Subcutaneous abdominal adipose tissue (tissue), 5 donors: ENCODE data around the gene TLX2.

Experiments
- H3K27ac ChIP-seq: one replicate; pipeline ENCODE4 v1.7.0; 2013; ENCODE audit warnings: low read depth, mild to moderate bottlenecking, inconsistent platforms, low read length, moderate library complexity
- H3K27me3 ChIP-seq, 5 donors: one replicate each; pipeline ENCODE4 v1.7.0; 2013; ENCODE audit warnings: low read length in 5 of 5, inconsistent platforms in 1 of 5; ENCODE audit not compliant: control insufficient read depth in 5 of 5, insufficient read depth in 4 of 5
- H3K36me3 ChIP-seq, 5 donors: one replicate each; pipeline ENCODE4 v1.7.0; 2013; ENCODE audit warnings: low read length in 5 of 5; ENCODE audit not compliant: control insufficient read depth in 5 of 5, insufficient read depth in 5 of 5
- H3K4me1 ChIP-seq, 5 donors: one replicate each; pipeline ENCODE4 v1.7.0; 2013; ENCODE audit warnings: low read length in 5 of 5, mild to moderate bottlenecking in 3 of 5, moderate library complexity in 1 of 5; ENCODE audit not compliant: control insufficient read depth in 5 of 5, insufficient read depth in 5 of 5
- H3K4me3 ChIP-seq, 5 donors: one replicate each; pipeline ENCODE4 v1.7.0; 2013; ENCODE audit warnings: low read length in 5 of 5, low read depth in 1 of 5
- H3K9ac ChIP-seq, 5 donors: one replicate each; pipeline ENCODE4 v1.7.0; 2013; ENCODE audit warnings: low read length in 5 of 5, mild to moderate bottlenecking in 4 of 5, moderate library complexity in 3 of 5
- H3K9me3 ChIP-seq, 5 donors: one replicate each; pipeline ENCODE4 v1.7.0; 2013; ENCODE audit warnings: low read length in 5 of 5; ENCODE audit not compliant: control insufficient read depth in 5 of 5
- donor health status: healthy.
- donor health status: healthy.
- donor health status: healthy.
- donor health status: healthy.
- donor health status: healthy.

The TLX2 gene

DNA sequence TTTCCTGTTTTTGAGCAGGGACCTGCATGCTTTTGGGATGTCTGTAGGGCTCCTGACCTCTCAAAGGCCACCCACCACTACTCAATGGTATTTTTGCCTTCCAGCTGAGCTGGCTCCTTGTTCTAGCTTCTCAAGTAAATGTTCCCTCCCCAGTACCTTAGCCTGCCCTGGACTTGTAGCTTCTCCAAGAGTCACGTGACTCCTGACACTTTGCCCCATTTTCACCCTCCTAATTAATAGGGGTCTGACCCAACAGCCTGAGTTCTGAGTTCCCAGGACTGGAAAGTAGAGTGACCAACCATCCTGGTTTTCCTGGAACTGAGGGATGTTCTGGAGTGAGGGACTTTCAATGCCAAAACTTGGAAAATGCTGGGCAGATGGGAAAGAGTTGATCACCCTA, 18.8 kb upstream of the TLX2 start:
- Histone ChIP-seq H3K4me1 (peaks cover 0 to 28% (median 22%) of the 10 kb centered on the region in 5 donors), H3K9me3 (no peaks in the 10 kb centered on the region), H3K36me3 (peaks cover 5 to 42% (median 41%) of the 10 kb centered on the region in 5 donors), H3K4me3 (no peak overlapping the region), H3K9ac (no peak overlapping the region), H3K27me3 (peaks cover 30 to 34% (median 34%) of the 10 kb centered on the region in 5 donors), H3K27ac (no peak overlapping the region)

DNA sequence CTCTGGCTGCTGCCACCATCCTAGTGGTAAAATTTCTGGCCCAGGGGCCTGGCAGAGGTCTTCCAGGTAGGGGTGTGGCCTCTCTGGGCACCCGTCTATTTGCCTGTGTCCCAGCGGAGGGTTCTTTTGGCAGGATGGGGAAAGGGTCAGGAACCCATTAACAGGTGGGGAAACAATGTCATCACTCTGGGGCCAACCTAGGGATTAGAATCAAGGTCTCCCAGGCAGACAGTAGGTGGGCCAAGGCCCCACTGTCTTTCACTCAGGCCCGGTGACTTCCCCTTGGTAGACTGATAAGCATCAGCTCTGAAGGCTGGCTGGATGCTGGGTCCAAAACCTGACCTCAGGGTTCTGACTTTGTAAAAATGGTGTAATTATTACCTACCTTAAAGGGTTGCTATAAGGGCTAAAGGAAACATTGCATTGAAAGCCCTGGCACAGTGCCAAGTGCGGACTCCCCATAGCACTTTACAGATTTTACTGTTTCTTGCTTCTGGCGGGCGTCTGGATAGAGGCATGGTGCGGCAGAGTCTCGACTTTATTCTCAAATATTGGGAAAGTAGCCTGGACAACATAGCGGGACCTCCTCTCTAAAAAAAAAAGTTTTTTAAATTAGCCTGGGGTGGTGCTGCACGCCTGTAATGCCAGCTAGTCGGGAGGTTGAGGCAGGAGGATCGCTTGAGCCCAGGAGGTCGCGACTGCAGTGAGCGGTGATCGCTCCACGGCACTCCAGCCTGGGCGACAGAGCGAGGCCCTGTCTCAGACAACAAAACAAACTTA, 17.1 kb upstream of the TLX2 start:
- peaks cover 31 to 46% (median 39%) of the 10 kb centered on the region in 5 donors for H3K27me3 ChIP-seq

DNA sequence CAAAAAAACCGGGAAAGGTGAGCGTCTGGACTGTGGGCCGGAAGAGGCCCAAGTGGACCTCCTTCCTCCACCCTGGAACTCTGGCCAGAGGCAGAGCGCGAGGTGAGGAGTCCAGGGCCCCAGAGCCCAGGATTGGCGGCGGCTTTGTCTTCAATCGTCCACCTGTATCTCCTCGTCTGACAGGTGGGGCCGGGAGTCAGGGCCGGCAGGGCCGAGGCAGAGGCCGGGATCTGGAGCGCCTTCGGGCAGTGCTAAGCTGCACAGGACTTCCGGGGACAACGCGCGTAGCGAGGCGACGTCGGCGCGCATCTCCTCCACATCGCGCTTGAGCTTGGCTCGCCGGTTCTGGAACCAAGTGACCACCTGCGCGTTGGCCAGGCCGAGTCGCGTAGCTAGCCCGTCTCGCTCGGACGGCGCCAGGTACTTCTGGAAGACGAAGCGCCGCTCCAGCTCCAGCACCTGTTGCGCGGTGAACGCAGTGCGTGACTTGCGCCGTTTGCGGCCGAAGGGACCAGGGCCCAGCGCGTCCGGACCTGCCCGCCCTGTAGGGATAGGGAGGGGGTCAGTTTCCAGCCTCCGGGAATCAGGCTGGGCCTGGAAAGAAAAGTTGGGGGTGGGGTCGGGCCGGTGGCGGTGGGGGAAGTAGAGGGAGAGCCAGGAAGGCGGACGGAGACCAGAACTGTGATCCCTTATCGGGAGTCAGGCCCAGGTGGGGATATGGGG, 16.3 kb upstream of the TLX2 start:
- peaks cover 5 to 17% (median 16%) of the 10 kb centered on the region in 5 donors for H3K36me3 ChIP-seq
- peak overlapping the region in 1 of 5 donors; percentile 11 for H3K9ac ChIP-seq
- H3K27ac ChIP-seq = no peak overlapping the region
- peaks cover 0 to 40% (median 35%) of the 10 kb centered on the region in 5 donors for H3K4me1 ChIP-seq
- H3K4me3 ChIP-seq = peak overlapping the region in 3 of 5 donors; percentile 50 to 56 (median 52)
- H3K27me3 ChIP-seq = peaks cover 31 to 52% (median 39%) of the 10 kb centered on the region in 5 donors
- no peaks in the 10 kb centered on the region for H3K9me3 ChIP-seq

More for the DNA sequence above, 17.1 kb upstream of the TLX2 start:
- Histone ChIP-seq H3K4me1 (peaks cover 0 to 33% (median 28%) of the 10 kb centered on the region in 5 donors), H3K9me3 (no peaks in the 10 kb centered on the region), H3K27ac (no peak overlapping the region), H3K4me3 (peak overlapping the region in 2 of 5 donors; percentile 52 to 56), H3K36me3 (peaks cover 5 to 25% (median 23%) of the 10 kb centered on the region in 5 donors), H3K9ac (no peak overlapping the region)

DNA sequence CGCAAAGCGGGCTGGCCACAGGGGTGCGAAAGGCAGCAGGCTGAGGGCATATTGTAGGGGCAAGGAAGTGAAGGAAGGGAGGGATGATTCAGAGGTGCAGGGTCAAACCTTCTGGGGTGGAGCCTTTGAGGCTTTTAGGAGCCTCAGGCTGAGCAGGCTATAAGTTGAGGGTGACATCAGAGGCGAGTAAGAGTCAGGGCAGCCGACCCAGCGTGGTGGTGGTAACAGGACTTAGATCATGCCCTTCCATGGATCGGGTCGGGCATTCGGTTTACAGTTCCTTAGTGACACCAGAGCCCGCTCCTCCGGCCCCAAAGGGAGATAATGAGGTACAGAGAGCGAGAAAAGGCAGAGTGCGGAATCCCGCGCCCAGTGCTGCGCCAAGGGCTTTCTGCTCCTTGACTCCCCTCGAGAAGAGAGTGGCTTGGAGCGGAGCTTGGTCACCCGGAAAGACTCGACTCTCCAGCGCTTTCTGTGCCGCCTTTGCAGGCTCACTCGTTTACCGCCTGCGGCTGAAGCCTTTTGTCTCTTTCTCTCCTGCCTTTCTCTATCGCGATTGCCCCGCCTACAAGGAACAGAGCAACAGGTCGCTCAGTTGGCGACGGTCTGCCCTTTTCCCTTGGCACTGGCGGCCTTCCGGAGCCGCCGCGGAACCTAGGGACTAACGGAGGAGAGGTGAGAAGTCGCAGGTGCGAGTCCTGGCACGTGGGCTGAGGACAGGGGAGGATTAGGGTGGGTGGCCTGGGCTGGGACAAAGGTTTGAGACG, 15.6 kb upstream of the TLX2 start:
- no peaks in the 10 kb centered on the region for H3K9me3 ChIP-seq
- peak overlapping the region in 1 of 5 donors; percentile 28 for H3K9ac ChIP-seq
- H3K4me3 ChIP-seq = peak overlapping the region; percentile 36 to 59 (median 52)
- H3K4me1 ChIP-seq = peaks cover under 1 to 48% (median 42%) of the 10 kb centered on the region in 5 donors
- peaks cover 31 to 52% (median 39%) of the 10 kb centered on the region in 5 donors for H3K27me3 ChIP-seq
- H3K36me3 ChIP-seq = peaks cover 5 to 10% (median 8%) of the 10 kb centered on the region in 5 donors
- no peak overlapping the region for H3K27ac ChIP-seq

DNA sequence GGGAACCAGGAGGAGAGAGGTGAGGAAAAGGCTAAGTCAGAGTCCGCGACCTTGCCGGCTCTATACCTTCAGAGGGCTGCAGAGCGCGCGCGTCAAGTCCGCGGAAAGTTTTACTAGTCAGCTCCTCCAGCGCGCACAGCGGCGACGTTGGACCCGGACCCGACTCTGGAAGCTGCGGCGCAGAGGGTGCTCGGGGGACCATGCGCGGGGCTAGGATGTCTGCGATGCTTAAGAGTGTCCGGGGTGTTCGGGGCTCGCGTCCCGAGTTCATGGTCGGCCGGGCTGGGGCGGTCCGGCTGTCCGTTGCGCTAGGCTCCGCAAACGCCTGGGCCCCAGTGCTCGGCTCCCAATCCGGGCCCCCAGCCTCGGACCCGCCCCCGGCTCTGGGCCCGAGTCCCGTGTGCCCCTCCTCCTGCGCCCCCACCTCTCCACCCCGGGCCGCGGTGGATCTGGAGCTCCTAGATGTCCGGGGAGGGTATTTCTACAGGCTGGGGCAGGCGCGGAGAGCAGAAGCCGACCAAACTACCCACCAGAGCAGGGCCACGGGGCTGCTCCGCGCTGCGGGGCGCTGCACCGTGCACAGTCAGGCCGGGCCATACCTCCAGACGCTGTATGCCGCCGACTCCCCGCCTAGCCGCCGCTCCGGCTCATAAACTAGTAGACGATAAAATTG, 14.8 kb upstream of the TLX2 start, which contains the start of gene LBX2:
LBX2 (minus strand) TSS at position 337 of the 673 bp plus-strand sequence; CDS start at position 271, 66 bp downstream.
- peaks cover 31 to 52% (median 39%) of the 10 kb centered on the region in 5 donors for H3K27me3 ChIP-seq
- no peak within 1 kb of the TSS for H3K27ac ChIP-seq
- peak within 1 kb of the TSS; percentile 36 to 59 (median 52) for H3K4me3 ChIP-seq
- no peaks in the 10 kb centered on the region for H3K9me3 ChIP-seq
- peaks cover 1 to 55% (median 49%) of the 10 kb centered on the region in 5 donors for H3K4me1 ChIP-seq
- peaks cover under 1 to 2% (median 1%) of the 10 kb centered on the region in 5 donors for H3K36me3 ChIP-seq
- peak within 1 kb of the TSS in 1 of 5 donors; percentile 28 for H3K9ac ChIP-seq

DNA sequence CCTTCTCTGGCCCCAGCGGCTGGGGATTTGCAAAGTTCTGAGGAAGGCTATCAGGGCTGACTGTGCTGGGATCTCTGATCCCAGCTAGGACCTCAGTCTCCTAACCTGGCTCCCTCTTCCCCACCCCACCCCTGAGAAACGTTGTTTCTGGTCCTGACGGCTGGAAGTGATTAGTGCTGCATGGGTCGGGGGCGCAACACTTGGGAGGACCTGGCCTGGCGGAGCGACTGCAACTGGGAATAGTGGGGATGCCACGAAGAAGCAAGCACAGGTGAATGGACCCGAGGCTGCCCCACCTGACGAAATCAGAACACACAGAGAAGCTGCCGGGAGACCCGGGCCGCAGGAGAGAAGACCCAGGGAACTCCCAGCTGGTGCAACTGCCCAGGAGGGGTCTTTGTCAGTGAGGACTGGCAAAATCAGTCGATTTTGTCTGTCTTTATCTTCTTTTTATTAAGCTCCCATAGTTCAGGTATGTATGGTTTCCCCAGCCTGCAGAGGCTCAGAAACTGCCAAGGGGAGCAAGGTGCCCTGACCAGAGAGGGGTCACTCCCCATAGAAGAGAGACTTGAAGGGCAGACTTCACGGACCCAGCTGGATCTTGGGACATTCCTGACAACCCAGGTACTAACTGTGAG, 14.2 kb upstream of the TLX2 start:
- Histone ChIP-seq H3K36me3 (peaks cover 0 to 5% (median 2%) of the 10 kb centered on the region in 5 donors), H3K4me1 (peaks cover 1 to 60% (median 55%) of the 10 kb centered on the region in 5 donors), H3K27ac (no peak overlapping the region), H3K9me3 (no peaks in the 10 kb centered on the region), H3K27me3 (peaks cover 31 to 52% (median 39%) of the 10 kb centered on the region in 5 donors), H3K4me3 (no peak overlapping the region), H3K9ac (no peak overlapping the region)

DNA sequence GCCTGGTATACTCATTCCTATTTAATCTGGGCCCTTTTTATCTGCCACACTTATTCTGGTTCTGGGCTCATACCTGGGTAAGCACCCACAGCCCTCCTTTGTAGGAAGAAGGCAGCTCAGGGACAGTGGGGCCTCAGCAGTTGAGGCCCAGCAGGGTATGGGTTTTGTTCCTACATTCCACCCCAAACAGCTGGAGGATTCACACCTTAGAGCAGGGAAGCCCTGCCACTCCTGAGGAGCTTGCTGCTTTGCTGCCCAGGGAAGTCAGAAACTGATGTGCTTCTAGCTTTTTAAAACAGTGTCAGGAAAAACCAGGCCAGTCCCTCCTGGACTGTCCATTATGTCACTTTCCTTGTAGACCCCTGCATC, 13.7 kb upstream of the TLX2 start:
- Histone ChIP-seq H3K9ac (no peak overlapping the region), H3K27me3 (peaks cover 31 to 52% (median 39%) of the 10 kb centered on the region in 5 donors), H3K4me3 (no peak overlapping the region), H3K4me1 (peaks cover 1 to 65% (median 60%) of the 10 kb centered on the region in 5 donors), H3K36me3 (peaks cover 0 to 10% (median 7%) of the 10 kb centered on the region in 5 donors), H3K9me3 (no peaks in the 10 kb centered on the region), H3K27ac (no peak overlapping the region)

DNA sequence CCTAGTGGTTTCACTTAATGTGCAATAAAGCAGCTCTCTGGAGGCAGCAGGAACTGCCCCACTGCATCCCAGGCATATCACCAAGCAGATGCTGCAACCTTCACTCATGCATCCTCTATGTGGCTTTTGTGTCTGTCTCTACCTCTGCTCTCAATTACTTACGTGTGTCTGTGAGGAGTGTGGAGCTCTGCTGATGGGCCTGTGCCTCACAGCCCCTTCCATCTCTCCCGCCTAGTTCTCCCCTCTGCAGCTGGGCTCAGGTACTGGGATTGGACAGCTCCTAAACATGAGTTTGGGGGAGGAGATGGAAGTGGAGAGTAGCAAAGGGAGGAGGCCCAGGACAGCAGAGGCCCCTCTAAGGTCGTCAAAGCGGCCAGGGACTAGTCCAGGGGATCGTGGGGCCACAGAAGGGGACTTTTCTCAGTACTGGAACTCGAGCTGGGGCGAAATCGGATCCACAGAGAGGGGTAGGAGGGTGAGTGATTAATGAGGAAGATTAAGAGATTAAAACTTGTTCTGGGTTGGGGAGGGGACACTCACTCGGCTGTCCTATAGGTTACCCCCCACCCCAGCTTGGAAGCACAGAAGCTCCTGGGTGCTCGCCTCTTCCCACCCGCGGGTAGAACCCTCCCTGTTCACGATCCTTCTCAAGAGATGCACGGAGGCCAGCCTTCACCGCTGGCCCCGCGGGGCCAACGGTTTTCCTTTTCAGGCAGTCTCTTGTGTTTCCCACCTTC, 12.7 kb upstream of the TLX2 start:
- no peaks in the 10 kb centered on the region for H3K9me3 ChIP-seq
- peak overlapping the region in 2 of 5 donors; percentile 84 to 87 for H3K4me3 ChIP-seq
- peaks cover 4 to 72% (median 68%) of the 10 kb centered on the region in 5 donors for H3K4me1 ChIP-seq
- peaks cover 0 to 14% (median 11%) of the 10 kb centered on the region in 5 donors for H3K36me3 ChIP-seq
- H3K27ac ChIP-seq = no peak overlapping the region
- H3K9ac ChIP-seq = no peak overlapping the region
- H3K27me3 ChIP-seq = peaks cover 31 to 52% (median 39%) of the 10 kb centered on the region in 5 donors
